AG10803 (cell line): Measurements from ENCODE around the gene ANKS1B.
"Not testable (repeated sequence)": the region's sequence is repeated elsewhere in the genome, so short reads cannot be mapped to it uniquely, and the experiment has no call there.

ENCODE experiments used
- DNase-seq: peaks from one replicate; pipeline ENCODE4 v3.0.0; 2010; ENCODE audit warnings: low read depth
- H3K4me3 ChIP-seq: 2 replicates; pipeline ENCODE4 v1.5.1; 2011; ENCODE audit warnings: mild to moderate bottlenecking, low read length, control low read depth
- TF ChIP-seq, protein P1 (sequence below): conservative IDR thresholded peaks from 2 replicates; pipeline ENCODE4 v1.5.1; 2011; ENCODE audit warnings: mild to moderate bottlenecking, low read length, control low read depth, inconsistent platforms

Gene ANKS1B

DNA sequence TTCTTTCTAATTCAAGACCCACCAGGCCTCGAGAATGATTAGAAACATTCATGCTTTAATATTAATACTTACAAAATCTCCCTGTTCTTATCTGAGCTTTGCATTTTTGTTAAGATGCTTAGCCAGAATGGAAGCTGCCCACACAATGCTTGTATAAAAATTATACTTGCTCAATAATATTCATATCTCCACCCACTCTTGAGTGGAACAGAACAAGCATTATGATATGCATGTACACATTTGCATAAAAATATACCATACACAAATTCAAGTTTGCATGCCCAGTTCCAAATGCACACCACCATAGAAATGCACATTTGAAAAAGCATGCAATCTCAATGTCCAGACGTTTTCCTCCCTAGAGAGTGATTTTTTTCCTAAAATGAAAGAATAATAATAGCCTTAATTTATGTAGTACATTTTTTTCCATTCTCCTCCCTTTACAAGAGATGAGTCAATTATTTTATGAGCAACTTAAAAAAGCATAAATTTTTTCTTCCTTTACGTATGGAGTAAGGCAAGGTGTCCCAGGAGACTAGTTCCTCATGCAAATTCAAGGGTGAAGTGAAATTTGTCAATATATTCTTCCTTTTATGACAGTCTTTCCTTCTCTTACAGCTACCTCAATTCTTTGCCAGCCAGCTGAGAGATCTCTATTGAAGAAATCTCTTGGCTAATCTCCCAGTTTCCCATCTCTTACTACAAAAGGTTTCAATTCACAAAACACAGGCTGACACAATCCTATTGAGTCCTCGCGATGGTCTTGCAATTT lies 650.3 kb downstream of the ANKS1B start:
- no peak overlapping the region for H3K4me3 ChIP-seq
- no peak for DNase-seq
- TF ChIP-seq, protein P1, sequence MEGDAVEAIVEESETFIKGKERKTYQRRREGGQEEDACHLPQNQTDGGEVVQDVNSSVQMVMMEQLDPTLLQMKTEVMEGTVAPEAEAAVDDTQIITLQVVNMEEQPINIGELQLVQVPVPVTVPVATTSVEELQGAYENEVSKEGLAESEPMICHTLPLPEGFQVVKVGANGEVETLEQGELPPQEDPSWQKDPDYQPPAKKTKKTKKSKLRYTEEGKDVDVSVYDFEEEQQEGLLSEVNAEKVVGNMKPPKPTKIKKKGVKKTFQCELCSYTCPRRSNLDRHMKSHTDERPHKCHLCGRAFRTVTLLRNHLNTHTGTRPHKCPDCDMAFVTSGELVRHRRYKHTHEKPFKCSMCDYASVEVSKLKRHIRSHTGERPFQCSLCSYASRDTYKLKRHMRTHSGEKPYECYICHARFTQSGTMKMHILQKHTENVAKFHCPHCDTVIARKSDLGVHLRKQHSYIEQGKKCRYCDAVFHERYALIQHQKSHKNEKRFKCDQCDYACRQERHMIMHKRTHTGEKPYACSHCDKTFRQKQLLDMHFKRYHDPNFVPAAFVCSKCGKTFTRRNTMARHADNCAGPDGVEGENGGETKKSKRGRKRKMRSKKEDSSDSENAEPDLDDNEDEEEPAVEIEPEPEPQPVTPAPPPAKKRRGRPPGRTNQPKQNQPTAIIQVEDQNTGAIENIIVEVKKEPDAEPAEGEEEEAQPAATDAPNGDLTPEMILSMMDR: no peak

DNA sequence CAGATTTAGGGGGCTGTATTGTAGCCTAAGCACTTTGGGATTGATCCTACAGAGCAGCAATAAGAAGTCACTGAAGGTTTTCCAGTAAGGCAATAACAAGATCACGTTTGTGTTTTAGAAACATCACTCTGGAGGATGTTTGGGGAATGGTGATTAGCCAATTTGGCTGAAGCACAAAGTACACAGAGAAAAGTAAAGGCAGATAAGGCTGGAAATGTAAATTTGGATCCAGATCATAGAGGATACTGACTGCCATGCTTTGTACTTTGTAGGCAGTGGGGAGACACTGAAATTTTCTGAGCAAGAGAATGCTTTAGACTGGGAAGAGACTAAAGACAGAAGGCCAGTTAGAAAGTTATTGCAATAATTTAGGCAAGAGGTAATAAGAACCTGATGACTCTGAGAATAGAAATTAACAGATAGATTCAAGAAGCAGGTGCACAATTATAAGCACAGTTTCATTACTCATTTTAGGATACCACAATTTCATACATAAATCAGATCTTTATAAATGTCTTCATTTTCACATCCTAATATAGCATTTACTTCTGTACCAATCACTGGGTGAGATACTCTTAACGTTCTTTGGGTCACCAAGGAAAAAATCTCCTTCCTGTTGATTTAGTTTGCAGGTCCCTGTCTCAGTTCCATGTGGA lies 651.7 kb downstream of the ANKS1B start:
- no peak overlapping the region for H3K4me3 ChIP-seq
- TF ChIP-seq, protein P1: no peak
- no peak for DNase-seq

DNA sequence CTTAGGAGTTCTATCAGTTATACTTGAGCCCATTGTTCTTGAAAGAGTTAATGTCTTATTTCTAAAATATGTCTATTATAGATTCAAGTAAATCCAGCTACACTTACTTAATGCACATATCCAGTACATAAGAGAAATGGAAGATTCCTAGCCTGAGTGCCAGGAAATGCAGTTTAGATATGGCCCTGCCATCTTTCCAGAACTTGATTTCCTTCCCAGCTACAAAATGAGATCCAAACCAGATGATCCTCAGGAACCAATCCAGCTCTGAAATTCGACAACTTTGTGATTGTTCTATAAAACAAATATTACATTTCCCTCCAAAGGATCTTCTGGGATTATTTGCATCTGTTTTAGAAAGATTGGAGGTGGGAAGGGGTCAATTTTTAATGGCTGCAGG lies 654.5 kb downstream of the ANKS1B start:
- TF ChIP-seq, protein P1: no peak
- no peak for DNase-seq
- no peak overlapping the region for H3K4me3 ChIP-seq

DNA sequence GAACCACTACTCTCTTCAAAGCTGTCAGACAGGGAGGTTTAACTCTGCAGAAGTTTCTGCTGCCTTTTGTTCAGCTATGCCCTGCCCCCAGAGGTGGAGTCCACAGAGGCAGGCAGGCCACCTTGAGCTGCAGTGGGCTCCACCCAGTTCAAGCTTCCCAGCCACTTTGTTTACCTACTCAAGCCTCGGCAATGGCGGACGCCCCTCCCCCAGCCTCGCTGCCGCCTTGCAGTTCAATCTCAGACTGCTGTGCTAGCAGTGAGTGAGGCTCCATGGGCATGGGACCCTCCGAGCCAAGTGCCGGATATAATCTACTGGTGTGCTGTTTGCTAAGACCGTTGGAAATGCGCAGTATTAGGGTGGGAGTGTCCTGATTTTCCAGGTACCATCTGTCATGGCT lies 663.5 kb downstream of the ANKS1B start:
- DNase-seq, H3K4me3 ChIP-seq: not testable (repeated sequence)

DNA sequence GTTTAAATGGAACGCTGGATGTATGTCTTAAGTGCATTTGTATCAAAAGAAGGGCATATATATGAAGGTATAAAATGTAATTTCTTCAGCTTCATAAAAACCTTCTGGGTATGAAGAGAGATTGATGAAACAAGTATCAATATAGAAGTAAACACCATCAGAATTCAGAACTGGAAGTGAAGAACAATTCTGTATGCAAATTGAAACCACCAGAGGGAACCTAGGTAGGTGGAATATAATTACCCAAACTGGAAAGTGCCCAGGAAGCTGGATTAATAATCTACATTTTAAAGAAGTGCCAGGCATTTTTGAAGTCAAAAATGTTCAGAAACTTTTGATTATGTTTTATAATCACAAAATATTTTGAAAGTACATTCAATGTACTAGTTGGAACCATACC lies 673.4 kb downstream of the ANKS1B start:
- DNase-seq: no peak
- TF ChIP-seq, protein P1: no peak
- no peak overlapping the region for H3K4me3 ChIP-seq

DNA sequence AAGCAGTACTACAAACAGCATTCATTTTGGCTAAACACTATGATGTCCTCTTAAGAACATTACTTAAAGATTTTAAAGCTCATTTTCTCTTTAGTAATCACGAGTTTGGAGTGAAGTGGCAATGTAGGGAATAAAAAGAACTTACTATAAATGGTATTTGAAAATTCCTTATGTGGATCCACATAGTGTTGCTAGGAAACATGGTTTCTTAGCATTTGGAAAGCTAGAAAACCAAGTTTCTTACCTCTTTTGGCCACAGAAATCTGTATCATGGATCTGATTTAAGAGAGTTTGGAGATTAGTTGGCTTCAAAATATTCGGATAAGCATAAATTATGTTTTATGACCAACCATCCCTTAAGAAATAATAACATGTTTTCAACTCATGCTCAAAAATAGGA lies 674.9 kb downstream of the ANKS1B start:
- TF ChIP-seq, protein P1: no peak
- no peak for DNase-seq
- H3K4me3 ChIP-seq: no peak overlapping the region

DNA sequence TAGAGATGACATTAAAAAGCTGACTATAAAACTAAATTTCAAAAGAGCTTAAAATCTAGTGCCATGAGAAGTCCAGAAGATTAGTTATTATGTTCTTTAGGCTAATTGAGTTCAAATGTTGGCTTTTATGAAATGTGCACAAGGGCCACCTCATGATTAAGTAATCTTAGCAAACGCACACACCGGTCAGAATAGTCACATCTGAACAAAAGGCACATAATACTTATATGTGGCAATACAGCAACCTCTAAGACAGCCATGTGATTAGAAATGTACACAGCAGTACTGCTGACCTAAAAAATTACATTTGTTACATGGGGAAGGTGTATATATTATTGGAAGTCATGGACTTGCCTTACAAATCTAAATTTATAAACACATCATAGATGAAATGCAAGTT lies 681.9 kb downstream of the ANKS1B start:
- H3K4me3 ChIP-seq: no peak overlapping the region
- TF ChIP-seq, protein P1: no peak
- DNase-seq: no peak
